Smooth muscle cell (in vitro differentiated cells): ENCODE measurements around the gene CYP24A1. TPM values are rescaled to one million over a fixed set of nuclear protein-coding genes. Genes with fewer than 3 reads are reported as not detected.

ENCODE experiments used
- DNase-seq: peaks from one replicate; lab custom pipeline; 2025; ENCODE audit not compliant: unreplicated experiment; lab: John Stamatoyannopoulos, UW
- H2AFZ ChIP-seq: fragments of 200-600 bp; sonication (generic); 2 replicates; pipeline ENCODE4 v1.6.0; 2016; ENCODE audit warnings: antibody characterized with exemption, low read depth, mild to moderate bottlenecking
- H3F3A ChIP-seq: fragments of 200-600 bp; sonication (generic); 2 replicates; pipeline ENCODE4 v1.6.0; 2017; ENCODE audit warnings: antibody characterized with exemption, low read depth
- H3K27ac ChIP-seq: fragments of 200-600 bp; sonication (generic); 2 replicates; pipeline ENCODE4 v1.5.1; 2016; ENCODE audit warnings: low read depth, mild to moderate bottlenecking
- H3K27me3 ChIP-seq: fragments of 200-600 bp; sonication (generic); 2 replicates; pipeline ENCODE4 v1.6.1; 2016; ENCODE audit warnings: low read depth, mild to moderate bottlenecking
- H3K36me3 ChIP-seq: fragments of 200-600 bp; sonication (generic); 2 replicates; pipeline ENCODE4 v1.5.1; 2016; ENCODE audit warnings: low read depth
- H3K4me1 ChIP-seq: fragments of 200-600 bp; sonication (generic); 2 replicates; pipeline ENCODE4 v1.5.1; 2016; ENCODE audit warnings: low read depth
- H3K4me2 ChIP-seq: fragments of 200-600 bp; sonication (generic); 2 replicates; pipeline ENCODE4 v1.6.0; 2016; ENCODE audit warnings: mild to moderate bottlenecking
- H3K4me3 ChIP-seq: fragments of 200-600 bp; sonication (generic); 2 replicates; pipeline ENCODE4 v1.5.1; 2016; ENCODE audit warnings: mild to moderate bottlenecking
- H3K79me2 ChIP-seq: fragments of 200-600 bp; sonication (generic); 2 replicates; pipeline ENCODE4 v1.6.0; 2016; ENCODE audit warnings: low read depth, mild to moderate bottlenecking
- H3K9ac ChIP-seq: fragments of 200-600 bp; sonication (generic); 2 replicates; pipeline ENCODE4 v1.6.0; 2016; ENCODE audit warnings: low read depth
- H3K9me3 ChIP-seq: fragments of 200-600 bp; sonication (generic); replicated peaks from 2 replicates; pipeline ENCODE4 v1.5.1; 2016; ENCODE audit warnings: low read depth
- H4K20me1 ChIP-seq: fragments of 200-600 bp; sonication (generic); 2 replicates; pipeline ENCODE4 v1.6.0; 2016; ENCODE audit warnings: low read depth
- WGBS: methylation state at CpG from one replicate; pipeline ENCODE4 v1.1.7; 2016; ENCODE audit warnings: low lambda C conversion rate; 5-methylcytosine and 5-hydroxymethylcytosine counted together
- polyA plus RNA-seq: library from polyadenylated mRNA; unstranded; fragments of >200 nt; fragmentation: Nextera tagmentation; extraction: Ambion mirVana; gene quantifications from 2 replicates; pipeline ENCODE4 v1.2.1, GENCODE V29; 2016
- total RNA-seq: library from RNA; depleted of rRNA; stranded (reverse); fragments of >200 nt; gene quantifications from 2 replicates; pipeline ENCODE4 v1.2.3, GENCODE V29; 2014
- TF ChIP-seq, protein P1 (sequence below): fragments of 200-600 bp; sonication (generic); IDR thresholded peaks from 2 replicates; pipeline ENCODE4 v1.5.1; 2017; ENCODE audit warnings: borderline replicate concordance, mild to moderate bottlenecking, antibody characterized with exemption; ENCODE audit not compliant: insufficient read depth, poor library complexity, severe bottlenecking

The CYP24A1 gene
- total and polyA plus RNA-seq, 2 experiments from 2014 or later: 0.70 to 18.0 TPM

- Histone ChIP-seq H2AFZ (no peak overlapping the region), H3K4me2 (no peak overlapping the region), H4K20me1 (no peaks in the 10 kb centered on the region), H3K27ac (no peak overlapping the region), H3K36me3 (no peaks in the 10 kb centered on the region), H3K9ac (no peak overlapping the region), H3K4me3 (no peak overlapping the region), H3K4me1 (no peaks in the 10 kb centered on the region), H3K27me3 (no peaks in the 10 kb centered on the region), H3K79me2 (no peaks in the 10 kb centered on the region), H3K9me3 (no peaks in the 10 kb centered on the region), H3F3A (no peaks in the 10 kb centered on the region)
- 94% methylated on average over 6 of the region's 6 CpGs for WGBS
- TF ChIP-seq, protein P1, sequence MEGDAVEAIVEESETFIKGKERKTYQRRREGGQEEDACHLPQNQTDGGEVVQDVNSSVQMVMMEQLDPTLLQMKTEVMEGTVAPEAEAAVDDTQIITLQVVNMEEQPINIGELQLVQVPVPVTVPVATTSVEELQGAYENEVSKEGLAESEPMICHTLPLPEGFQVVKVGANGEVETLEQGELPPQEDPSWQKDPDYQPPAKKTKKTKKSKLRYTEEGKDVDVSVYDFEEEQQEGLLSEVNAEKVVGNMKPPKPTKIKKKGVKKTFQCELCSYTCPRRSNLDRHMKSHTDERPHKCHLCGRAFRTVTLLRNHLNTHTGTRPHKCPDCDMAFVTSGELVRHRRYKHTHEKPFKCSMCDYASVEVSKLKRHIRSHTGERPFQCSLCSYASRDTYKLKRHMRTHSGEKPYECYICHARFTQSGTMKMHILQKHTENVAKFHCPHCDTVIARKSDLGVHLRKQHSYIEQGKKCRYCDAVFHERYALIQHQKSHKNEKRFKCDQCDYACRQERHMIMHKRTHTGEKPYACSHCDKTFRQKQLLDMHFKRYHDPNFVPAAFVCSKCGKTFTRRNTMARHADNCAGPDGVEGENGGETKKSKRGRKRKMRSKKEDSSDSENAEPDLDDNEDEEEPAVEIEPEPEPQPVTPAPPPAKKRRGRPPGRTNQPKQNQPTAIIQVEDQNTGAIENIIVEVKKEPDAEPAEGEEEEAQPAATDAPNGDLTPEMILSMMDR: no peak
- DNase-seq: no peak
These were observed 28.9 kb downstream of the CYP24A1 start for GRCh38 chr20:54144847-54145414.

DNA sequence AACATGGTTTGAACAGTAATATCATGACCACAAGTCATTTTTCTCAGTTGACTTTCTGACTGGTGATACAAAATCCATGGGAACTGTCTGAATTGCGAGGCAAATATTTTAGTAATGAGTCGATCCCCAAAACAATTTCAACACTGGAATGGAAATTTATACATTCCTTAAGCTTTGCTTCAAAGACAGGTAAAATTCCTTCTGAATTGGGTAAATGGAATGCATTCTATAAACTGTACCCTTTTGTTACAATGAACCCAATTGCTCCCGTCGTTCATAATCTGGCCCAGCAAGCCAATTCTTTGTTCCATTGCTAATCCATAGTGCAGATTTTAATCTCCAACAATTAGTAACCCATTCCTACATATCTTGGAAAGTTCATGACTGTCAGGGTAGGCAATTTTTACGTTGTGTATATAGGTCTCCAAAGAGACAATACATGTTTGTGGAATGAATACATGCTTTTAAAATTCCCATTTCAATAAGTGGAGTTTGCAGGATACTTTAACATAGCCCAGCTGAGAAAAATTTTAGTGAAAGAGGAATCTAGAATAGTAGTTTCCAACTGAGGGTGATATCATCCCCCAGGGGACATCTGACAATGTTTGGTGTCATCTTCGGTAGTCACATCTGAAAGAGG lies 32.7 kb downstream of the CYP24A1 start:
- peak overlapping the region; percentile 79 for H3K27ac ChIP-seq
- WGBS: 69% methylated on average over 6 of the region's 6 CpGs
- H4K20me1 ChIP-seq: no peaks in the 10 kb centered on the region
- no peaks in the 10 kb centered on the region for H3K27me3 ChIP-seq
- TF ChIP-seq, protein P1: no peak
- H3K4me2 ChIP-seq: no peak overlapping the region
- no peak overlapping the region for H2AFZ ChIP-seq
- H3K9ac ChIP-seq: no peak overlapping the region
- no peak for DNase-seq
- H3K36me3 ChIP-seq: no peaks in the 10 kb centered on the region
- no peaks in the 10 kb centered on the region for H3K4me1 ChIP-seq
- no peaks in the 10 kb centered on the region for H3F3A ChIP-seq
- no peaks in the 10 kb centered on the region for H3K79me2 ChIP-seq
- H3K4me3 ChIP-seq: no peak overlapping the region
- H3K9me3 ChIP-seq: no peaks in the 10 kb centered on the region

DNA sequence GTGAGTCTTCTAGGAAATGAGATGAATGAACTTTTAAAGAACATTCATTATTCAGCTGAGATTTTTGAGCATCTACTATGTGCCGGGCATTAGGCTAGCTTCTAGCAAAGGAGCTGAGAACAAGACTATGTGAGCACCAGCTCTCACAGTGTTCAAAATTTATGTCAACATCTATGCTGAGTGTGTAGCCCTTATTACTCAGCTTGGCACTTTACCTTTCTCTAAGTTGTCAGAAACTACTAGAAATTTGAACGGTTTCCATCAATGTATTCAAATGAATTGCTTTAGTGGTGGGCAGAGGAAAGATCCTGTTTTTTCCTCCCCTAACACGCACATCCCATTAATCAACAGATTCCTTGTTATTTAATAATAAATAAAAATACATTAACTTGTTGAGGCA lies 33.3 kb downstream of the CYP24A1 start:
- Histone ChIP-seq H3K4me1 (no peaks in the 10 kb centered on the region), H3K27ac (peak overlapping the region; percentile 79), H2AFZ (no peak overlapping the region), H3F3A (no peaks in the 10 kb centered on the region), H3K9ac (no peak overlapping the region), H3K4me3 (no peak overlapping the region), H3K4me2 (no peak overlapping the region), H4K20me1 (no peaks in the 10 kb centered on the region), H3K36me3 (no peaks in the 10 kb centered on the region), H3K27me3 (no peaks in the 10 kb centered on the region), H3K79me2 (no peaks in the 10 kb centered on the region), H3K9me3 (no peaks in the 10 kb centered on the region)
- 96% methylated on average over 3 of the region's 3 CpGs for WGBS
- no peak for DNase-seq
- TF ChIP-seq, protein P1: no peak

DNA sequence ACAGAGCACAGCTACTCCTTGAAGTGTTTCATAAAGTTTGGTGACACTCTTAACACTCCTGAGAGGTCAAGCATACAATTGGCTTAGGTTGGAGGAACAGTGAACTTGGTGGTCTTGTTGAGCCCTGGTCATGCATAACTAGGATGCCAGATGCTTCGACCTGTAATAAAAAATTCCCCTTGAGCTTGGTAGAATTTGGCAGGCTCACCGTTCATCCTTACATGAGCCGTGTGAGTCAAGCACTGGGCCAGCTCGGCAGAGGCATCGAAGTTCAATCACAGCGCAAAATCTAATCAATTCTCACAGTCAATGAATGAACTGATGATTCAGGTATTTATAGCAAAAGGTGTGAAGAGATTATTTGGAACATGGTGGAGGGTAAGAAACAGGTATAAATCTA lies 33.7 kb downstream of the CYP24A1 start:
- TF ChIP-seq, protein P1: no peak
- Histone ChIP-seq H3K9me3 (no peaks in the 10 kb centered on the region), H3K9ac (no peak overlapping the region), H3K79me2 (no peaks in the 10 kb centered on the region), H4K20me1 (no peaks in the 10 kb centered on the region), H3K27me3 (no peaks in the 10 kb centered on the region), H3F3A (no peaks in the 10 kb centered on the region), H3K4me3 (no peak overlapping the region), H3K4me1 (no peaks in the 10 kb centered on the region), H3K4me2 (no peak overlapping the region), H3K27ac (peak overlapping the region; percentile 79), H2AFZ (no peak overlapping the region), H3K36me3 (no peaks in the 10 kb centered on the region)
- no peak for DNase-seq
- 95% methylated on average over 6 of the region's 6 CpGs for WGBS
